OCI-M1 (cell line): ENCODE results near the gene SLC24A3.

Experiments used
- DNase-seq: peaks from one replicate; lab custom pipeline; 2025; lab: John Stamatoyannopoulos, UW

Gene SLC24A3

DNA sequence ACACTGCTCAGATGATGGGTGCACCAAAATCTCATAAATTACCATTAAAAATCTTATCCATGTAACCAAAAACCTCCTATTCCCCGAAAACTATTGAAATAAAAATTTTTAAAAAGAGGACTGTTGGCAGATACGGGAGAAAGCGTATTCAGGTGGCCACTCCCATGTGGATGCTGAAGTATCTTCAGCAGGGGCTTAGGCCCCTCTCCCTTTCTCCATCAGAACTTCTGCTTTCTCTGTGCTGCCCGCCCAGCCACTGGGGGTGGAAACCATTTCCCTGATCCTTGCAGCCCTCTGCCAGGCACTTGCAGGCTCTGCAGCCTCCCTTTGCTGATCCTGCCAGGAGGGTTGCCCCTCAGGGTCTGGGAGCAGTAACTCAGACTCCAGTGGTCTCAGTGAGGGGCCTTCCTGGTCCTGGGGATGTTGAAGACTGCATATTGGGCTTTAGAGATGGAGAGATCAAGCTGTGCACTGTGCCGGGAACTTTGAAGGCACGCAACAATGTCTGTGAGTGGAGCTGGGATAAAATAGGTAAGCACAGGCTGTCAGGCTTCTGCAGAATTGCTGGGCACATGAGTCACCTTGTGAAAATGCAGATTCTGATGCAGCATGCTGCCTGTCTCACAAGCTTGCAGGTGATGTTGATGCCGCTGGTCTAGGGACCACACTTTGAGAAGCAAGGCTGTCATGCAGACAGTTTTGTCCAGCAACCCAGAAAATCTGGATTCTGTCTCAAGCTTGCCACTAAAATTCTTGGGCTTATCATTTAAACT, 59.6 kb downstream of the SLC24A3 start:
- no peak for DNase-seq

DNA sequence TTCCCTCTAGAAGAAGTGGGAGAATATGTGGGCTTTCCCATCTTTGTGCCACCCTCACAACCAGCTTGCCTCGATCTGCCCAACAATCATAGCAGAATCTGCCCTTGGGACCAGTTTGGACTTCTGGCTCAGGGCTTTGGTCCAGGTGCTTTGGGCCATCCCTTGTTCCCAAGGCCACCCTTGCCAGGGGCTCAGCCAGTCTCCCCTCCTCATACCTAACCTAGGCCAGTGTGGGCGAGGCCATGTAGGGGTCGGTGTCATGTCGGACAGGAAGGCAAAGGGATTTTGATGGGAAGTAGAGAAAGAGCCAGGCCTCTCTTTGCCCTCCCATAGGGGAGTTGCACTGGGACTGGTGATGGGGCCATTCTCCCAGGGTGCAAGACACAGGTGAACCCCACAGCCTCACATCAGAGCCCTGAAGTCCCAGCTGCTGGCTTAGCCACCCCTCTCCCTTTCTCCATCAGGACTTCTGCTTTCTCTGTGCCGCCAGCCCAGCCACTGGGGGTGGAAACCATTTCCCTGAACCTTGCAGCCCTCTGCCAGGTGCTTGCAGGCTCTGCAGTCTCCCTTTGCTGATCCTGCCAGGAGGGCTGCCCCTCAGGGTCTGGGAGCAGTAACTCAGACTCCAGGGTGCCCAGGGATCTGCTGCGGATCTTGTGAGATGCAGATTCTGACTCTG, 60.7 kb downstream of the SLC24A3 start:
- DNase-seq, result no peak

DNA sequence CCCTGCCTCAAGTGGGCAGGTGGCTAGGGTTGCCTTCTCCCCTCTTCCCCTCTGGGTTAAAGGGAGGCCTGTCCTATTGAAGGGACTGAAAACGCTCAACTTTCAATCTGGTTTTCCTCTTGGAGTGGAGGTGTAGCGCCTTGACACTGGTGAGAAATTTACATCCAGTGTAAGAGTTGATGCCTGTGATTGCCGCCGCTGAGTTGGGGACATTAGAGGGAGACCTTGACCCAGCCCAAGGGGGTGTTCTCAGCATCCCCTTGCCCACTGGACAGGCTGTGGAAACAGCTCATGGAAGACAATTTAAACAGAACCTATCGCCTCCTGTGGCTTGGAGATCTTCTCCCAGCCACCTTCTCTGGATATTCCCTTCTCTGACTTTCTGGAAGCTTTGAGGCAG, 61.6 kb downstream of the SLC24A3 start:
- no peak for DNase-seq

DNA sequence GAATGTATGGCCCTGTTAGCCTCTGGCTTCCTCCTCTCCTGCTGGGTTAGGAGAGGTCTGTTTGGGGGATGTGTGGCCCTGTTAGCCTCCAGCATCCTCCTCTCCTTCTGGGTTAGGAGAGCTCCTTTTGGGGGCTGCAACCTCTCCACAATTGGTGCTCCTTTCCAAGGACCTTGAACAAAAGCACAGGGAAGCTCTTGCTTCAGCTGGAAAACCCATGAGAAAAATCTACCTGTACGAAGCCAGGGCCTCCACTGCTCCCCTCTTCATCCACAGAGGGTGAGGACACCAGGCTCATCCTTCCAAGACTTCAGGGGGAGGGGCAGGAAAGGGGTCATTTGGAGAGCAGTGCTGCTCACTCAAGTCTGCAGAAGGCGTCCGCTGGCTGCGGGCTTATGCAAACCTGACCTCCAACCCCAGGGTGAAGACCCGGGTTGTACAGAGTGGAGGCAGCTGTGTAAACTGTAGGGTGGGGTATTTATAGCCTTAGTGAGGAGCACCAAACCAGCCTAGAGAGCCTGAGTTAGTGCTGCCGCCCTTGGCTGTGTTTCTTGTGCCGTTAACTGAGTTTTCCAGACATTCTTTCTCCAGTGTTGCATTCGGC, 62.1 kb downstream of the SLC24A3 start:
- DNase-seq, result no peak

DNA sequence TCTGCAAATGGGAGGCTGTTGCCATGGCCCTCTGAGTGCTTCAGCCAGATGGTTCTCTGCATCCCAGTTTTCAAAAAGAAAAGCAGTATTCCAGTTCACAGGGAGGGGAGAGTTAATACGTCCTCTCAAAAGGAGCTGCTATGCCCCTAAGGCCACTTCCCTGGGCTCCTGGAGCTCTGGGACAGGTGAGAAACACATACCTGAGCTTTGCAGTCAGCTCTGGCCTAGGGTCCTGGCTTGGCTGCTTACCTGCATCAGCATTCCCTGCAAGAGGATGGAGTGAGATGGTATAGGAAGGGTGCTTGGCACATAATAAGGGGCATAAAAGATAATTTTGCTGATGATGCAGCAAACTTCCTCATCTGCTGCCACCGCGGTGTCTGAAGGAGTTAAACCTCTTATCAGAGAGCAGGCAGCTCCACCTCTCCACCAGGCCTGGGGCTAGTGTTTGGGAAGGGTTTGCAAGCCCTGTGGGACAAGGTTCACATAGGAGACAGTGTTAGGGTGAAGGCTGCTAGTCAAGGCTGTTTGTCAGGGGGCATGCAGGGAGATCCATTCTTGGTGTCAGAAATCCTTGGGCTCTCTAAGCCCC, 62.7 kb downstream of the SLC24A3 start:
- DNase-seq, result peak; percentile 88

DNA sequence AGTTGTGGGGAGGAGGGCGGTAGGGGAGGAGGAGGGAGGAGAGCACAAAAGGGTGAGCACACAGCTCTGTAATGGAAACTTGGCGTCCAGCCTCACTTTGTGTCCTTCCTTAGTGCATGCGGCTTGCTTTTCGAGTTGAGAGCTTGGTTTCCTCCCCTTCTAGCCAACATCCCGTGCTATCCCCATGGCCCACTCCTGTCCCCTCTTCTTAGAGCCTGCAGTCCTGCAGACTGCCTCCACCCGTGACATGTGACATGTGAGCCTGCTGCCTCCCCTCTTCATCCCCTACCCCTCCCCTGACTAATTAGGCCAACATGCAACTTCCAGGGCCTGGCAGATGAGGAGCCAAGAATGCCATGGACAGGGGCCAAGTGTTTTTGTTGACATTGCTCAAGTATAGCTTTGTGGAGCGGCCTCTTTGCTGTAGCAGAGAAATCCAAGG, 63.2 kb downstream of the SLC24A3 start:
- peak; percentile 88 for DNase-seq

DNA sequence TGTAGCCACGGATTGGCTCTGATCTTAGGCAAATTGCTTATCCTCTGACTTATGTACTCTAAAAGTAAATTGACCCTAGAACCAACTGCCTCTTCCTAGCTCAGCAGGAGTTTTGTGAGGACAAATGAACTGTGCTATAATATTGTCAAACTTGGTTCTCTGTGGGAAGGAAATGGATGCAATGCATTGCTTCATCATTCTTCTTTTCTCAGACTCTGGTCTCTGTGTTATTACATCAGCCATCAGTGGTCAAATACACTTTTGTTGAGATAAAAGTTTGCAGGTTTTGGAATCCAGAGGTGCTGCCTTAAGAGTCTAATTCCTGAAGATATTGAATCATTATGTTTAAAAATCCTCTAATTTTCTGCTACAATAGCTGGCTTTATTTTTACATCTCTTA, 64.9 kb downstream of the SLC24A3 start:
- DNase-seq, result peak; percentile 36

DNA sequence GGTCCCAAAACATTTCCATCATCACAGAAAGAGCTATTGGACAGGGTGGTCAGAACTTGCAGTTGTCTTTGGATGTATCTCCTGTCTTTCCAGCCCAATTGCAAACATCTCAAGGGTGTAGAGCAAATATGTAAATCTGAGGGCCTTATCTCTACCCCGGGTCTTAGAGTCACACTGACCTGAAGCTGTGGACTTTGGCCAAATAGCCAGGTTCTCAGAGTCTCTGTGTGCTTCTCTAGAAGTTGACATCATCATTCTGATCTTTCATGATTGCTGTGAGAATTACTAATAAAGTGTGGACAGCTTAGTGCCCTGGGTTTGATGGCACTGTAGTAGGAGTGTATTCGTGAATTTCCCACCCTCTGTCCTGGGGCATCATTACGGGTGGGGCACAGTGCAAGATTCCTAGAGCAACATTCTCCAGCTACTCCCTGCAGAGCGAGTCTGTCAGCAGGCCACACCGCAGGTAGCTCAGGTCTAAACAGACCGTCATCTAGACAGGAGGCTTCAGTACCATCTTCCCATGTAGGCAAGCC, 71.1 kb downstream of the SLC24A3 start:
- DNase-seq, result no peak

DNA sequence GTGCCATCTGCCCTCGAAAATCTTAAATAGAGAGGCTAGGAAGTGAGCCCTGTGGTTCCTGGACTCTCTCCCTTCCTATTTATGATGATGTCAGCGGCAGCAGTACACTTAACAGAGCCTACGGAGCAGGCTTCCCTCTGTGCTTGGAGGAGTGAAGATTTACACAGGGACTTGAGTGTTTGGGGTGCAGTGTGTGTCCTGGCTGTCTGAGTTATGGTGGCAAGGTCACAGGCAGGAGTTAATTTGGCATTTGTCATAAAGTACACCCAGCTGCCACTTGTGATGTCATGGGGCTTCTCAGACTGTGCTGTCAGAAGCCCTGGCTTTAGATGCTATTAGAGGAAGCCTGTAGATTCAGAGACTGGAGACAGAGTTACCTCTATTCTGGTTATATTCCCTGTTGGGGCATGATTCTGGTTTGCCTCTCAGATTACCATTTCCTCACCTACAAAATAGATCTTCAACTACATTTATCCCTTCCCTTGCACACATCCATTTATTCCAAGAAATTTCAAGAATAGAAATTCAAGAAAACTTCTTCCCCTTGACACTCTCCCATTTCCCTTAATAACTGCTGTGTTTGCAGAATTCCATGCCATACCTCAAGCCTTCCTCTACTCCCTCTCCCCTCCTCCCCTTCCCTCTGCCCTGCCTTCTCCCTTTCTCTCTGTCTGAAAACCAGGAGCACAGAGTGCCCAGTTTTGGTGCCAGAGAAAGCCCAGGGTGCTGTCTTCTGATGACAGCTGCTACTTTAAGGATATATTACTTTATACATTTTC, 72.1 kb downstream of the SLC24A3 start:
- no peak for DNase-seq

DNA sequence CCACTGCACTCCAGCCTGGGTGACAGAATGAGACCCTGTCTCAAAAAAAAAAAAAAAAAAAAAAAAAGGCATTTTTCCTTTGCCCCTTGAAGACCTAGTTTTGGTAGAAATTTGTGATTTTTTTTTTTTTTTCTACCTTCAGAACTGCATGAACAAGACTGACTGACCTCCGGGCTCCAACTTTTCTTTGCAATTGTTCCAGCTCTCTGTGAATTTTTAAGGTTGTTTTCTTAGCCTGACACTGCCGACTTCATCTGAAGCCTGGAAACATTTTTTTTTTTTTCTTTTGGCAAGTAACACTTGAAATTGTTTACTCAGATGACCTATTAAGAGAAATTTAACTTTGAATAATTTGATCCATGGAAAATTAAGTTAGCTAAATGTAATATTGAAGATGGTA, 73.0 kb downstream of the SLC24A3 start:
- no peak for DNase-seq

DNA sequence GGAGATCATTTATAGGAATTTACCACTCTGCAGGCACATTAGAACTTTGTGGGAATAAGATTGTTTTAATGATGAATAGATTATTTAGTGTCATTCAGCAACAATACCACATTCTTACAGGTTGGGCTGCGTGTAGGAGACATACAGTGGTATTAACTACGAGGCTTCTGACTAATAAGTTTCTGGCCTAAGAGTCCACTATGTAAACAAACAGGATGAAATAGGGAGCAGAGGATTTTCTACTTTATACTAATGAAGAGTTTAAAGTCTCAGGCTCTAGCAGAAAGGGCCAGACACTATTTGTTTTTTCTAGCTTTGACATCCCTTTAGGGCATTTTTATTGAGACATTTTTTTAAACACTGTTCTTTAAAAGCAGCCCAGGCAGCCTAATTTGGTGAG, 75.6 kb downstream of the SLC24A3 start:
- DNase-seq, result no peak

DNA sequence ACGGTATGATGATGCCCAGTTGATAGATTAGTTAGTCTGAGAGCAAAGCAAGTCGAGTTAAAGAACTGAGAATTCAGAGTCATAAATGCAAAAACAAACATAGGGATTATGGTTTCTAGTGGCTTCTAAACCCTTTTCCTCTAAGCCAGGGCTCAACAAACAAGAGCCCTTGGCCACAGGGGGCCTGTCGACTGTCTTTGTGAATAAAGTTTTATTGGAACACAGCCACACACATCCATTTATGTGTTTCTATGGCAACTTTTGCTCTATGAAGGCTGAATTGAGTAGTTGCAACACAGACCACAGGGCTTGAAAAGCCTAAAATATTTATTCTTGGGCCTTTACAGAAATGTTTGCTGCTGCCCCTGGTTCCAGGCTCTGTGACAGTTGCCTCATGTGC, 76.2 kb downstream of the SLC24A3 start:
- no peak for DNase-seq

DNA sequence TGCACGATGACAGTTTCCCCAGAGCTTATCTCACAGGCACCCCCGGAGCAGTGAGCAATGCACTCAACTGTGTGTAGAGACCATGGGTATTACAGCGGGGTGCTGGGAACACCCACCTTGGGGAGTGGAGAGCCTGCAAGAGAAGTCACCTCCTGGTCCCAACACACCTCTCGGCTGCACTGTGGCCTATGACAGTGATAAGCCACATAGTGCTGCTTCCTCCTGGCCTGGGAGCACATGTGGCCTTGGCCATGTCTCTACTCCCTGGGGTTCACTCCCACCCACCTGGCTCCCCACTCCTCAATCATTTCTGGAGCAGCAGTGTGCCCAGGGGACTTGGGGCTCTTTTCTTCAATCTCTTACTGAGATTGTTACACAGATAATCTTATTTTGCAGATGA, 77.0 kb downstream of the SLC24A3 start:
- DNase-seq, result no peak

DNA sequence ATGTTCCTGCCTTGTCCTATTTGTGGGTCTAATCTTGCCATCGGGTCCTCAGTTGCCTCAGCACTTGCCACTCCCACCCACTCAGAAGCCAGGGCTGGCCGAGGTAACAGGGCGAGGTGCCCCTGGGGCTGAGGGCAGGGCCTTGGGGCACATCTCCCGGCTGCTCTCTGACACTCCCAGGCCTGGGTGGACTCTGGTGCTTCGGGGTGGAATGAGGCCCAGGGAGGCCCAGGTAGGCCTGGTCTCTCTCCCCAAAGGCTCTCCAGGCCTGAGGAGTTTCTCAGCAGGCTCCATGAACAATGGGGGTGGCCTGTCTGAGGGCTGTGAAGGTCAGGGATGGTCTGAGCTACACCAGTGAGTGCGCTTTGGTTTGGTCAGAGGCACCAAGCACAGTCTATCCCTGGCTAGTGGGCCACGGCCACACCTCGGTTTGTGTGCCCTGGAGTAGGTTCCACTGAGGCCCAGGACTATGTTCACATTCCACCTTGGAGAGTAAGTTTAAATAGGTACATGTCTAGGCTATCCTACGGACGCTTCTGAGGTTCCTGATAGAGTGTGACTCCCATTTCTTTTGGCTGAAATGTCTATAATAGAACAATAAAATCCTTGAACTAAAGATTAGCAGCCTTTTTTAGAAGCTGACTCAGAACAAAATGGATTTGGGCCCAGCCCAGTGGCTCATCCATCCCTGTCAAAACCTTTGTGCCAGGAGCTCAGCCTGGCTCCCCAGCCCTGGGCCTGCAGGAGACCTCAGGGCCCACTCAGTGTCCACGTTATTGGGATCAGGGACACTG, 78.8 kb downstream of the SLC24A3 start:
- no peak for DNase-seq

DNA sequence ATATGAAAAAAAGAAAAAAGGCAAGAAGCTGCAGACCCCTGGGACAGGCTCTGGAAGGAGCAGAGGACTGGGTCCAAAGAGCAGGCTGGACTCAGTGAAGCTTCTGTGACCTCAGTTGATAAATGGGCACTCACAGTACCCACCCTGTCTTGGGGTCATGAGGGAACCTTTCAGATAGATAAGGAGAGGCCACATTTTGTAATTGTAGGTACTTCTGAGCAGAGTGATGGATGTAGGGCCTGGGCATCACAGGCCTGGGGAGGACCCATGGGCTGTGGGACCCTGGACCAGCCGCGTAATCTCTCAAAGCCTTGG, 79.3 kb downstream of the SLC24A3 start:
- no peak for DNase-seq

DNA sequence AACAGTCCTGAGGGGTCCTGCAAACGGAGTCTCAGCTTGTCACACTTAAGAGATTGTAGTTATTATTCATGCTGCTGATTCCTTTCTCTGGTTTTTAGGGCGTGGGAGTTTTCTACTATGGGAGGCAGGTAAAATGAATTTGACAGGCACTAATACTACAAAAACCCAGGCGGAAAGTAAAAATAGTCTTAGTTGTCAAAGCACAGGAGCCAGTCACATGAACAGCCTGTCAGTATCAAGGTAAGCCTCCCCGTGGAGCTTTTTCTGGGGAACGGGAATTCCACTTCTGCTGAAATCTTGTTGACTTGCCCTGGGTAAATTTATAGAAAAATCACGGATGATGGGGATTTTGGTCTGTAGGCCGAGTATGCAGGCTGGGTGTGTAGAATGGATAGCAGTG, 79.8 kb downstream of the SLC24A3 start:
- no peak for DNase-seq

DNA sequence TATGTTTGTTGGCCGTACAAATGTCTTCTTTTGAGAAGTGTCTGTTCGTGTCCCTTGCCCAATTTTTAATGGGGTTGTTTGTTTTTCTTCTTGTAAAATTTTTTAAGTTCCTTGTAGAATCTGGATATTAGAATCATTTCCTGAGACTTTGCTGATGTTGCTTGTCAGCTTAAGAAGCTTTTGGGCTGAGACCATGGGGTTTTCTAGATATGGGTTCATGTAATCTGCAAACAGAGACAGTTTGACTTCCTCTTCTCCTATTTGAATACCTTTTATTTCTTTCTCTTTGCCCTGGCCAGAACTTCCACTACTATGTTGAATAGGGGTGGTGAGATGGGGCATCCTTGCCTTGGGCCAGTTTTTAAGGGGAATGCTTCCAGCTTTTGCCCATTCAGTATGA, 82.6 kb downstream of the SLC24A3 start:
- peak; percentile 58 for DNase-seq

DNA sequence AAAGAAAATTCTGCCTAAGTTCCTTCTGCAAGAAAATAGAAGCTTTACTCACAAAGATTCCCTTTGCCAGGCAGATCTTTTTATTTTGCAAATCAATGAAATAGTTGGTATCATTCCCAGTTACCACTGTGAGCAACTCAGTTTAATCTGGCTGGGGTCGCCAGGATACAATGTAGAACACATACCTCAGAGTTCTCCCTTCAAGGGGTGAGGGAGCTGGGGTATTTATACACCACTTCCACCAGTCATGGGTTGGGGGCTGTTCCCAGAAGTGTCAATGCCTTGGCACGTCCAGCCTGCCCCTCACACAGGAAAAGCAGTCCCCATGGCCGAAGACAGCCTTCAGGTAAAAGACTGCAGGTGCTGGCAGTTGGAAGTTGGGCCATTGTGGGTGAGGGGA, 86.2 kb downstream of the SLC24A3 start:
- DNase-seq, result no peak

DNA sequence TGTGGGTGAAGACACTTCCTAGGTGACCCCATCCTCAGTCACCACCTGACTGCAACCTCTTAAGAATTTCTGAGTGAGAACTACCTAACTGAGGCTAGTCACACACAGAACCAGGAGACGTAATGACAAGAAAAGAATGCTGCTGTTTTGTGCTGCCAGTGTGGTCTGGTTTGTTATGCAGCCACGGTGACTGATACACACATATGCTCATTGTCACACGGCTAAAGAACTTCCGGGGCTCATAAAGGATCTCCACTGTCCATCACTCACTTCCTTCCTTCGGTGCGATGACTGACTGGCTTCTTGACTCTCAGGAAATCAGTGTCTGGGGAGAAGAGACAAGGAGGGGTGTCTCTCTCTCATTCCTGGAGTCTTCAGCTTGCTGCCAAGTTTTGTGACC, 88.0 kb downstream of the SLC24A3 start:
- DNase-seq, result no peak

DNA sequence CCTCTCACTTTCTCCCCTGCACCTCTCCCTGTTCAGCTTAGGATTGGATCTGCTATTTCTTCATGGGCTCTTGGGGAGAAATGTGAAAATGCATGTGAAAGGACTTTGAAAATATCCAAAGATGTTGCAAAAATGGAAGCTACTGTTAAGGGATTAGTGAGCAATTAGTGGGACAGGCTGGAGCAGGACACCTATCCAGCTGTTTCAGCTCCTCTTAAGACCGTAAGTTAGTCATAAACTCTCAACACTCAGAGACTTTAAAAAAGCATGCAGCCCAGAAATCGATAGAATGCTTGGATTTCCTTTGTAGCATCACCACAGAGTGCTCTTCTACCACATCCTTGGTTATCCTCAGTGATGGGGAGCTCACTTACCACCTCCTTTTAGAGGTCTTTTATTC, 88.7 kb downstream of the SLC24A3 start:
- DNase-seq, result no peak

DNA sequence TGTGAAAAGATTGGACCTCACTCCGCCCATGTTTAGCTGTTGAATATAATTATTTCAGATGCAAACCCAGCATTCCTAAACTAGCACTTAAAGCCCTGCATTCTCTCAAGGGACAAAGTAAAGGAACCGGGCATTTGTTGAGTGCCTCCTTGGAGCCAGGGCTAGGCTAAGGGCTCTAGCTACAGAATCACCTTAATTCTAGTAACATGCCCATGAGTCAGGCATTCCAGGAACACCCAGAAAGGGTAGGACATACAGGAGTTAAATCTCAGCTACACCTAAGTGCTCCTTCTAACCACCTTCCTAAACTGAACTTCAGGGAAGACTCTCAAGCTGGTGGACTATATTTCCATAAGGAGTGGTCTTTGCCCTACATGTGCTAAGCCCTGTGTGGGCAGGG, 89.4 kb downstream of the SLC24A3 start:
- no peak for DNase-seq
